ENCODE measurements around the gene EHD3.

- TF ChIP-seq CTCF (IDR thresholded peaks at IDR 0.05; ENCODE audit: insufficient read depth, low read length, poor library complexity, severe bottlenecking) (no peak), EZH2phosphoT487 (conservative IDR thresholded peaks at IDR 0.05; ENCODE audit: low read length) (no peak)
Measured at GRCh38 chr2:31226266-31226665, 7.7 kb upstream of the EHD3 start.

Data from SU-DHL-6 (cell line).